GM21390 (cell line): Measurements from ENCODE around the gene TLR7.

ENCODE experiments used
- ATAC-seq: cut with Tn5 transposase; IDR thresholded peaks from one replicate; pipeline ENCODE4 v1.9.1; 2021; ENCODE audit not compliant: unreplicated experiment

Gene TLR7

DNA sequence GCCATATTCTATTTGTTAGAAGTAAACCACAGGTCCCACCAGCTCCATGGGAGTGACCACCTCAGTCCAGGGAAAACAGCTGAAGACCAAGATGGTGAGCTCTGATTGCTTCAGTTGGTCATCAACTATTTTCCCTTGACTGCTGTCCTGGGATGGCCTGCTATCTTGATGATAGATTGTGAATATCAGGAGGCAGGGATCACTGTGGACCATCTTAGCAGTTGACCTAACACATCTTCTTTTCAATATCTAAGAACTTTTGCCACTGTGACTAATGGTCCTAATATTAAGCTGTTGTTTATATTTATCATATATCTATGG, 55.7 kb downstream of the TLR7 start:
- no peak for ATAC-seq

DNA sequence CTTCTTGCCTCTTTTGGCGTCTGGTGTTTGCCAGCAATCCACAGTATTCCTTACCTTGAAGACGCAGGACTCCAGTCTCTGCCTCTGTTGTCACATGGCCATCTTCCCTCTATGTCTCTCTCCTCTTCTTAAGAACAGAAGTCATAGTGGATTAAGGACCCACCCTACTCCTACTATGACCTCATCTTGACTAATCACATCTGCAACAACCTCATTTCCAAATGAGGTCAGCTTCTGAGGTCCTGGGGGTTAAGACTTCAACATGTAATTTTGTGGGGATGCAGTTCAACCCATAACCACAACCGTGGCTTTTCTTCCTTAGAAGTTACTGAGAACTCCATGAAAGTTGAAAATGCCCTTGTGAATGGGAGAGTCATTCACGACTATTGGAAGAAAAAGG, 62.8 kb downstream of the TLR7 start:
- ATAC-seq = no peak

DNA sequence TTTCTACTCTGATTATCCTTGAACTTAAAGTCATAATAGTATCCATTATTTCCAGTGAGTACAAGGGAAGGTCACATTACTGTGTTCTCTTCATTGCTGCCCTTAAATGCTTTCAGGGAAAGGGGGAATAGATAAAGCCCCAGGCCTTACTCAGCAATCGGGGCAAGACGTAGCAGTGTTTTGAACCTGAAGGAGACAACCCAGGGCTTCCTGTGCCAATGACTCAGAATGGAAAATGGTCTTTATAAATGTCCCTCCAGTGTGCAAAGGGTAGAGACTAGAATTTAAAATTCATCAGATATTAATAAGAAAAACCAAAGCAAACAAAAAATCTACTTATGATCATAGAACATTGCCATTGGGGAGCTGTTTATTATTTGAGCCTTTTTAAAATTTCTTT, 63.3 kb downstream of the TLR7 start:
- no peak for ATAC-seq

DNA sequence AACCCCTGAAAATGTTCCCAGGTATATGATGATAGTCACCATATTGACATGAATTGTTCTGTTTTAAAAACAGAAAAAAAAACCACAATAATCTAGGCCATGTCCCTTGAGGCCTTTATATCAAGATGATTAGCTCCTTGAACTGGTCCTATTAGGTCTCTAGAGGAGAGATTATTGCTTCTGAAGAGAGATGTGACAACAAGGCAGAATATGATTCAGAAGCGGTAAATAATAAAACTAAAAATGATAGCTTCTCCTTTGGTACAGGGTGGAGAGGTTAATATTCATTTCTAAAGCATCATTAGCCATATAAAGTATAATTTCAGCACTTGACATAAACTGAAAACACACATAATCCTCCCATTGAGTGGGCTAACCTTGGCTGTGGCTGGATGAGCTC, 65.4 kb downstream of the TLR7 start:
- ATAC-seq = no peak

DNA sequence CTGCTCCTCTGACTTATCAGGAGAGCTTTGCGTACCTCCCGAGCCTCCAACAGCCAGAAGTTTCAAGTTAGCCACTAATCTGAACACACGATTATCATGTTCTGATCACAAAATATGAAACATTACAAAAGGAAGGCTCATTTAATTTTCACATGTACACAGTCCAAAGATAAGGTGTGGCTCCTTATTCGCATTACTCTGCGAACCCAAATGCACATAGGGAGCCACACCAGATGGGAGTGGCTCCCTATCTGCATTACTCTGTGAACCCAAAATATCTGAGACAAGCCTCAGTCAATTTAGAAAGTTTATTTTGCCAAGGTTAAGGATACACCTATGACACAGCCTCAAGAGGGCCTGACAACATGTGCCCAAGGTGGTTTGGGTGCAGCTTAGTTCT, 68.0 kb downstream of the TLR7 start:
- no peak for ATAC-seq

DNA sequence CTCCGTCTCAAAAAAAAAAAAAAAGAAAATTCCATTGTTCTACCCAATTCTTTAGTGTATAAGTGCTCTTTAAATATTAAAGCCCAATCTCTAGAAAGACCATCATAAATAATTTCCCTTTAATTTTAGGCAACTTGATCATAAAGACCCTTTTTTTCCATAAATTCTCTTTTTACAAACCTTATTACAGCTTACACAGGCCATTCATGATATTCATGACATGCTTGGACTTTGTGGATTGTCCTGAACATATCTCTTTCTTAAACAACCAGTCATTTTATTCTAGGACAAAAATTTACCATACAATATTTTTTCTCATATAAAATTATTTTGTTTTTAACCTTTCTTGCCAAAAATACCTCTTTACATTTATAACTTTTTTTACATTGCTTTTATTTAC, 70.1 kb downstream of the TLR7 start:
- ATAC-seq = no peak
